GM18511 (cell line): ENCODE results near the gene ZNF511.

Experiments
- ATAC-seq: cut with Tn5 transposase; IDR thresholded peaks from one replicate; pipeline ENCODE4 v1.9.1; 2021; ENCODE audit warnings: mild to moderate bottlenecking, moderate library complexity; ENCODE audit not compliant: unreplicated experiment

The ZNF511 gene

GRCh38 chr10:133334503-133335245, 26.0 kb downstream of the ZNF511 start:
- no peak for ATAC-seq

- ATAC-seq = no peak
Measured at GRCh38 chr10:133335246-133336117, 26.8 kb downstream of the ZNF511 start.

- ATAC-seq = no peak
Measured at GRCh38 chr10:133336118-133336576, 27.4 kb downstream of the ZNF511 start.

GRCh38 chr10:133336577-133337369, 28.1 kb downstream of the ZNF511 start, which contains the start of gene CALY:
TSS of gene CALY (minus strand) at chr10:133336896. CDS start at chr10:133328989, 7,907 bp downstream.
- ATAC-seq = no peak

GRCh38 chr10:133337370-133337725, 28.6 kb downstream of the ZNF511 start:
- no peak for ATAC-seq

- no peak for ATAC-seq
Measured at GRCh38 chr10:133338080-133339071, 29.7 kb downstream of the ZNF511 start.

- no peak for ATAC-seq
Measured at GRCh38 chr10:133339708-133340380, 31.1 kb downstream of the ZNF511 start.

- no peak for ATAC-seq
Measured at GRCh38 chr10:133341983-133342382, 33.3 kb downstream of the ZNF511 start.

- ATAC-seq = no peak
Measured at GRCh38 chr10:133342942-133343341, 34.2 kb downstream of the ZNF511 start.

- ATAC-seq = no peak
Measured at GRCh38 chr10:133343558-133343957, 34.8 kb downstream of the ZNF511 start.

GRCh38 chr10:133344236-133344635, 35.5 kb downstream of the ZNF511 start:
- no peak for ATAC-seq

GRCh38 chr10:133346413-133346812, 37.7 kb downstream of the ZNF511 start:
- ATAC-seq = no peak

GRCh38 chr10:133347710-133348517, 39.2 kb downstream of the ZNF511 start:
- no peak for ATAC-seq

GRCh38 chr10:133349160-133349568, 40.5 kb downstream of the ZNF511 start:
- no peak for ATAC-seq

GRCh38 chr10:133349577-133350011, 40.9 kb downstream of the ZNF511 start:
- no peak for ATAC-seq

- no peak for ATAC-seq
Measured at GRCh38 chr10:133350283-133350949, 41.7 kb downstream of the ZNF511 start.

GRCh38 chr10:133350950-133351329, 42.2 kb downstream of the ZNF511 start:
- ATAC-seq = no peak
